ENCODE results near the gene HHIP. TPM values are rescaled to one million over a fixed set of nuclear protein-coding genes. Genes with fewer than 3 reads are reported as not detected.

HHIP gene, protein sequence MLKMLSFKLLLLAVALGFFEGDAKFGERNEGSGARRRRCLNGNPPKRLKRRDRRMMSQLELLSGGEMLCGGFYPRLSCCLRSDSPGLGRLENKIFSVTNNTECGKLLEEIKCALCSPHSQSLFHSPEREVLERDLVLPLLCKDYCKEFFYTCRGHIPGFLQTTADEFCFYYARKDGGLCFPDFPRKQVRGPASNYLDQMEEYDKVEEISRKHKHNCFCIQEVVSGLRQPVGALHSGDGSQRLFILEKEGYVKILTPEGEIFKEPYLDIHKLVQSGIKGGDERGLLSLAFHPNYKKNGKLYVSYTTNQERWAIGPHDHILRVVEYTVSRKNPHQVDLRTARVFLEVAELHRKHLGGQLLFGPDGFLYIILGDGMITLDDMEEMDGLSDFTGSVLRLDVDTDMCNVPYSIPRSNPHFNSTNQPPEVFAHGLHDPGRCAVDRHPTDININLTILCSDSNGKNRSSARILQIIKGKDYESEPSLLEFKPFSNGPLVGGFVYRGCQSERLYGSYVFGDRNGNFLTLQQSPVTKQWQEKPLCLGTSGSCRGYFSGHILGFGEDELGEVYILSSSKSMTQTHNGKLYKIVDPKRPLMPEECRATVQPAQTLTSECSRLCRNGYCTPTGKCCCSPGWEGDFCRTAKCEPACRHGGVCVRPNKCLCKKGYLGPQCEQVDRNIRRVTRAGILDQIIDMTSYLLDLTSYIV
- total RNA-seq = 0.06 TPM
- long read RNA-seq = 0 reads

DNA sequence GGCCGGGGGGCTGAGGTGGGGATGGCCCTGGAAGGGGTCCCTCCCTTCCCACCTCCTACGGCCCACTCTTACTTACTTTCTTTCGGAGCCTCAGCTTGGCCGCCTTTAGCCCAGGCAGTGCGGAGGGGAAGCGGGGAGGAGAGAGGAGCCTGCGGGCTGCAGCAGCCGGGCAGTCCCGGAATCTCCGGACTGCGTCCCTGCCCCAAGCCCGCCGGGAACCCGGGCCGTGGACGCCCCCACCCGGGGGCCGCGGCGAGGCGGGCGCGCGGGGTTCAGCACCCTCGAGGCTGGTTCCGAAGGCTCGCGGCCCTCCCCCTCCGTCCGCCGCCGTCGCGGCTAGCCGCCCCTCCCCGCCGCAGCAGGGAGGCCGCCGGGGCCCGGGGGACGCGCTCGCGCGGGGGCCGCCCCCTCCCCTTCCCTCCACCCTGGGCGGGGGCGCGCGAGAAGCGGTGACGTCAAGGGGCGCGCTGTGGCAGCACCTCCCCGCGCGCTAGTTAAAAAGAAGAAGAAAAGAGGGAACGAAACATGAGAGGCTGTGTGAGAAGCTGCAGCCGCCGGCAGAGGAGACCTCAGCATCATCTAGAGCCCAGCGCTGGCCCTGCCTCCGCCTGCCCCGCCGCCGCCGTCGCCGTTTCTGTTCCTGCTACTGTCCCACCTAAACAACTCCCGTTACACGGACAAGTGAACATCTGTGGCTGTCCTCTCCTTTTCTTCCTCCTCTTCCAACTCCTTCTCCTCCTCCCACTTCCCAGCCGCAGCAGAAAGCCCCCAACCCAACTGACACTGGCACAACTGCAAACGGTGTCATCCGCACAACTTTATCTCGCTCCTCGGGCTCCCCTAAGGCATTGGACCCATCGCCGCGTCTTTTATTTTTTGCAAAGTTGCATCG is at the start of gene HHIP:
Gene HHIP, plus strand, starts transcription at position 526 of the 892 bp plus-strand sequence. CDS start 520 bp downstream, outside the sequence.
- no peak for DNase-seq (ENCODE audit: low spot score)

DNA sequence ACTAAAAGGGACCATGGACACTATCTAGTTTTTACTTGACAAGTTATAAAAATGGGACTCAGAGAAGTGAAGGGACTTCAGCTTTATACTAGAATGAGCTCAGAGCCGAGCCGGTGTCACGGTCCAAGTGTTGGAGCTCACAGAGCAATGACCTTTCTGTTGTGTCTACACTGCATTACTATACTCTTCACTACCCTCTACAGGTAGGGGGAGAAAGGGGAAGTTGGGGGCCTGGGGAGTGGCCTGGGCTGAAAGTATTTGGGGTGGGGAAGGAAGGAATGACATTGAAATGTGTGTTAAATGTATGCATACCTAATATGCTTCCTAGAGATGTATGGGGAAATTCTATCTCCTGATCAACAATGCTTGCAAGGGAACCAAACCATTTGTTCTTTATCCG is 48.8 kb upstream of the HHIP start:
- DNase-seq (ENCODE audit: low spot score) = no peak

DNA sequence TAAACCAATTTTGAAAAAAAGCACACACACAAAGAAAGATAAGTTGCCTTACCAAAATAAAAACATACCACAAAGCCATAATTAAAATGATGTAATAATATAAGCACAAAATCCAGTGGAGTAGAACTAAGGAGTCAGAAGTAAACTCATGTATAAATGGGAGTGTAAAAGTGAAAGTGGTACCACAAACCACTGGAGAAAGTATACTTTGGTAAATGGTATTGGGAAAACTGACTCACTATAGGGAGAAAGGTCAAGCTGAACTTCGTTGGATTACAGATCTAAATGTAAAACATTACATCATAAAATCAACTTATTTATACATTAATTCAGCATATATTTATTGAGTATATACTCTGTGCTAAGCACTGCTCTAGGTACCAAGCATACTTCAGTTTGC is 46.3 kb upstream of the HHIP start:
- no peak for DNase-seq (ENCODE audit: low spot score)

DNA sequence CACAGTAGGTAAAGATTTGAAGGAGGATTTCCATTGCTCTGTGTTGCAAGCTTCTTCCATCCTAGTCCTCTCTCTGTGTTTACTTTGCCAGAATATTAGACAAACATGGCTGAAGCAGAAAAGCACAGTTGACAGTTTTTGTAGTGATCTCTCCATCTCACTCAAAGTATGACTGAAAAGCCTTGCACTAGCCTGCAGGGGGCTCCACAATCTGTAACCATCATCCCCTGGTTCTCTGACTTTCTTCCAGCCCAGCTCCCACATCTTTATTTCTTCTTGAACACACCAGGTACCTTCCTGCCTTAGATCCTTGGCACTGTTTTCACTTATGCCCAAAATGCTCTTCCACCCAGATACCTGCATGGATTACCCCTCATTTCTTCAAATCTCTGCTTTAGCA is 34.1 kb upstream of the HHIP start:
- DNase-seq (ENCODE audit: low spot score) = no peak

DNA sequence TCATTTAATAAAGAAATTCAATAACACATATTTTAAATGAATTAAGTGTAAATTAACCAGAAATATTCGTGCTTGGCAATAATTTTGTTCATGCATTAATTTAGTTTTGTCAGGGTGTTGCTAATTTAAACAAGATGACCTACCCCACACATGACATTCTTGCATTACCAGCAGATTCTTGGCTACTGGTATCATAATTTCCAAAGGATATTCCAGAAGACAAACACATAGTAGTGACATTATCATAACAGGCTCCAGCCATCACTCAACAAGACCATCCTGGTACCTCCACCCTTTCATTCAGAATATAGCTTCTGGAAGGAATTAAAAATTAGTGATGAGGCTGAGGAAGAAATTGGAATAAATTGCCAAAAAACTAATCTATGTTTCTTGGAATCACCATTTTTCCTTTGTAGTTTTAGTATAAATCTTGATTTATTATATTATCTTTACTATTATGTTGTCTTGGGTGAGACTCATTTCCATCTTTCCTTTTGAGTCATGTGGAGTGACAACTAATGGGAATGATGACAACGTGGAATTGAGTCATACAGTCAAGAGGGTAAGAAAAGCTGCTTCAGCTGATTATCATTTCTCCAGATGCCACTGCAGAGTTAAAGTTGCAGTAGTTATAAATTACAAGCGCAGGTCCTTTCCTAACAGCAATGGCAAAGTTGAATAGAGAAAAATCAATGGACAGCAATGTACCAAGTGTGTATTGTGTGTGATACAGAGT is 30.9 kb upstream of the HHIP start:
- no peak for DNase-seq (ENCODE audit: low spot score)

DNA sequence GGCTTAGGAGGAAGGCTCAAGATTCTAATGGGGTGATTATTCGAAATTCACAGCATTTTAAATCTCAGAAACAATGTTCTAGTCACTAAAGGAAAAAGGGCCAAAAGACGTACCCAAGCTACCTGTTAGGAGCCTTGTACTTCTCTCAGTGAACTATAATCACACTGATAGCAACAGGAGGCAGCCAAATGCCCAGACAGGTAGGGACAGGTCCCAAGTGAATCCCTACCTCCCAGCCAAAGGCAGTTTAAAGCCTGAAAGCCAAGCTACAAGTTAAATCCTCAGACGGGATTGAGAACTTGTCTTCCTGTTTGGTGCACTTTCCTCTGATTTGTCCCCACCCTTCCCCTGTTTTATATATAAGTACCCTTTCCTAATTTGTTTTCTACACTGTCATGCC is 24.3 kb upstream of the HHIP start:
- no peak for DNase-seq (ENCODE audit: low spot score)

DNA sequence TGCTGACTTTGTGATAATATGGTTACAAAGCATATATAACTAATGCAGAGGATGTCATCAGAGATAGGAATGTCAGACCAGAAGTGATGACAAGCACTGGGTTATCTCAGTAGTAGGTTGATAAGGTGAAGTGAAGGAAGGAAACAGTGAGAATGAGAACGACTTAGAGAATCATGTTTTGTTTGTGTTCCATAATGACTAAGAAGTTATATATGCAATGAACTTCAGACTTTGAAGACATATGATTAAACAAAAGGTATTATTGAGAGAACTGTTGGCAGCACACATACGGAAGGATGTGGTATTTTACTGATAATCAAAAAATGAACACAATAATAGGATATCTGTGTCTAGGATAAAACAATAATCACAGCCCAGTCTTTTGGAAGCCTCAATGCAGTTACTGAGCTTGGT is 18.3 kb upstream of the HHIP start:
- DNase-seq (ENCODE audit: low spot score) = no peak

DNA sequence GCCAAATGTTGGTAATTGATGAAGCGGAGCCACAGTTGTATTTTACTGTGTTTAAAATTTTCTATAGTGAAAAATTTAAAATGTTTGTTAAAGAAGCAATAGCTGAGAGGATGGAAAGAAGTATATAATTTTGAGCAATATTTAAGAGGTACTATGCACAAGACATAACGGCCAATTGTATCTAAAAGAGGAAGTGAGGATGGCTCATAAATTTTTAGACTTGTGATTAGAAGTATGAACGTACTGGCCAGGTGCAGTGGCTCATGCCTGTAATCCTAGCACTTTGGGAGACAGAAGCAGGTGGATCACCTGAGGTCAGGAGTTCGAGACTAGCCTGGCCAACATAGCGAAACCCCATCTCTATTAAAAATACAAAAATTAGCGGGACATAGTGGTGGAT is 12.7 kb upstream of the HHIP start:
- no peak for DNase-seq (ENCODE audit: low spot score)

DNA sequence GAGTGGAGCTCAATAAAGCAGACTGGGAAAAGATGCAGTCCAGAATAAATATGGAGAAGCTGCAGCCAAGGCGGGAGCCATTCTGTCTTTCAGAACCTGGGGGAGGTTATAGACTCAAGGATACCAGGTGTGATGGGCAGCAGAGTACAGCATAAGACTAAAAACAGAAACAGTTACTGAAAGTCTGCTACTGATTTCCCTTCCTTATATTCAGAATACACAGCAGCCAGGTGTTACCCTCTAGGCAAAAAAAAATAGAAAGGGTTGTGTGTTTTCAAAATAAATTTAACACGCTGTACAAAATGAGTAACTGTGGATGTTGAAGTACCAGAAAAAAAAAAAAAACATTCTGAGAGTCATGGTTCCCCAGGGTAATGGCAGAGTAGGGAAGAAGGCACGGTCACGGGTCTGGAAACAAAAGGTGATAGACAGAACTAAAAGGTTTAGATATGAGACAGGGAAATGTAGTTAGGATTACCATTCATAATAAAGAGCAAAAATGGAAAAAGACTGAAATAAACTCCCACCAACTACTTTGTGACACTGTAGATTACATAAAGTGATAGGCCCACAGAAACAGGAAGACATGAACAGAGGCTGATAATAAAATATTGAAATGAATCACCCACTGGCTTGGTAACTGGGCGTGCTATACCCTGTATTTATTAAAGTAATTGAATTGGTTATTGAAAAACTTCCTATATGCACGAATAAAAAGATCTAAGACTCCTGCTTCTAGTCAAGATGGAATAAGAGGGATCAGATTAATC is 10.8 kb upstream of the HHIP start:
- DNase-seq (ENCODE audit: low spot score) = no peak

DNA sequence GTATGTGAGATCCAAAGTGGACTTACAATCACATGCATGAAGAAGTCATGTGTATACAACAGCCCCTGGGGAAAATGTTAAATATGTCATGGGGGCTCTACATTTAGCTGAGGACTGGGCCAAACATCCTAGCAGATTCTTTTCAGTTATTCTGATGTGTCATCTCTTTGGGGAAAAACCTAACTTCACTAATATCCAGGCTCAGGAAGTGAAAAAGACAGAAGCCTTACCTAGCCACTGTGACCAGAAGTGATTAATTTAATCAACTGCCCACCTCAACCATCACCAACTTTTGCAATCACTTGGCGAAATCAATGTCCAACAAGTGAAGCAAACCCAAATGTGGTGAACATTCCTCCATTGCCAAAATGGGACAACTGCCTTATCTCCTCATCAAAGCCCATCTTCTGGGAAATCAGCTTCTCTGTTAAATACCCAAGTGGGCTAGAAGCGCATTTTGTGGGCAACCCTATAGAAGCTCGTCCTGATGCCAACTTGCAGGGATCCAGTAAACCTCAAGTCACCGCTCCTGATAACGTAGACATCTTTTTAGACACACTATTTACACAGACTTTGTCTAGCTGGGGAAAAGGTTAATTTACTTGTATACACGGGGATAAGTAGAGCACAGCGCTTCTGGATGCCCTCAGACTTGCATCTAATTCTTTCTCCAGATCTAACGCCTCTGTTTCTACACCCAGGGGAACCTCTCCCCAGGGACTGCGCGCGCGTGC is 1.4 kb upstream of the HHIP start:
- DNase-seq (ENCODE audit: low spot score) = no peak

DNA sequence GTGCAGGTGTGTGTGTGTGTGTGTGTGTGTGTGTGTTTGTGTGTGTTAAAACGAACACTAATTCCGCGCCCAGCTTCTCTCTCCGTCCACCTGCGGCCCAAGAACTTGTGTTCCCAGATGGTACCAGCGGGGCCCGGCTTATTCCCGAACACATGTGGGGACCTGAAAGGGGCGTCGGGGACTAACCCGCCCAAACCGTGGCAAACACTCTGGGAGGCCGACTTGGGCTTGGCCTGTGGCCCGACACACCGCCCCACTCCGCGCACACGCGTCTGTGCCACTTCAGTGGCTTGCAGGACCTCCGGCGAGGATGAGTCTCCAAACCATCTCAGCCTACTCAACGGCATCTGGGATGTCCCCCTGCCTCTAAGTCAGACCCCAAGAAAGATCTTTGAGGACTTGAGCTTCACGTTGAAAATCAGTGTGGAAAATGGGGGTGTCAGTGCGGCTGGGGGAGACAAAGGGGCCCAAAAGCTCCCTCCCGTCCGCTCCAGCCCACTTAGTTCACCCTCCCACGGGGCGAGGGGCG is 790 bp upstream of the HHIP start:
- no peak for DNase-seq (ENCODE audit: low spot score)

DNA sequence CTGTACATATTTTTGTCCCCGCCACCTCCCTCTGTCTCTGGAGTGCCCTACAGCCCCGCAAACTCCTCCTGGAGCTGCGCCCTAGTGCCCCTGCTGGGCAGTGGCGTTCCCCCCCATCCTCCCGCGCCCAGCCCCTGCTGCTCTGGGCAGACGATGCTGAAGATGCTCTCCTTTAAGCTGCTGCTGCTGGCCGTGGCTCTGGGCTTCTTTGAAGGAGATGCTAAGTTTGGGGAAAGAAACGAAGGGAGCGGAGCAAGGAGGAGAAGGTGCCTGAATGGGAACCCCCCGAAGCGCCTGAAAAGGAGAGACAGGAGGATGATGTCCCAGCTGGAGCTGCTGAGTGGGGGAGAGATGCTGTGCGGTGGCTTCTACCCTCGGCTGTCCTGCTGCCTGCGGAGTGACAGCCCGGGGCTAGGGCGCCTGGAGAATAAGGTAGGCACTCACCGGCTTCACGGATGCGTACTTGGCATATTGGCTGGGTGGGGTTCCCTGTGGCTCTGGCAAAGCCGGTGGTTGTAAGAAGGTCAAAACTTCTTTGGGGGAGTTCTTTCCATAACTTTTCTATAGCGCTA is 653 bp downstream of the HHIP start:
- DNase-seq (ENCODE audit: low spot score) = no peak

DNA sequence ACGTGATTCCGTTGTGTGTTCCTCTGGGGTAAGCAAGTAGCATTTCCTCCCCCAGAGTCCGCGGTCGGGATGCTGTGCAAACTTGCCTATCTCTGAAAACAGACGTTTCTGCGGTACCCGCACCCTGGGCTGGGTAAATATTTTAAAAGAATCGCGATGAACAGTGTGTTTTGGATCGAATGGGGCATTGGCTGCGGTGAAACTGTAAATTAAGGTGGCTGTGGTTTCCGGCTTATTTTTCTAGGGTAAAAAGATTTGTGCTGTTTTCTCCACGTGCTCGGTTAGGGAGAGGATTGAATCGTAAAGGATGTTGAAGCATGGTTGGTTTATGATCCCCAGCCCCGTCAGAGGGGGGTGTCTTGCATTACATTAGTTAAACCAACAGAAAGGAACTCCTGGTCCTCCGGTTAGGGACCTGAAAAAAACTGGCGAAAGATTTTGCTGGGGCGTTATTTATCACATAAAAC is 1.2 kb downstream of the HHIP start:
- no peak for DNase-seq (ENCODE audit: low spot score)

DNA sequence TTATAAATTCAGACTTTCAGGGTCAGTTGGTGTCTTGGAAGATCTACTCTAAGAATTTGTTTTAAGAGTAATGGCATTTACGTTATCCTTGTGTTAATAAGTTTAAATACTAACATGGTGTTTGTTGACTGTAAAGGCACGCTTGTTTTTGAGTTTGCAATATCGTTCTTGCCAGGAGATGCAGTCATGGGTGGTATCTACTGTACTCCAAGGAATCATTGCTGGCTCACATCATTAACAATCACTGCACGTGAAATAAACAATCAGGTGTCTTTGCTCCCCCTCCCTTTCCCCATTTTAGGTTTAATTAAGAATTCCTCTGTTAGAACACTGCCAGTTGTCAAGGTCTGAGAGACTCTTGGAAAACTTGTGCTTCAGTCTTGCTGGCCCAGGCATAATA is 1.6 kb downstream of the HHIP start:
- DNase-seq (ENCODE audit: low spot score) = no peak

DNA sequence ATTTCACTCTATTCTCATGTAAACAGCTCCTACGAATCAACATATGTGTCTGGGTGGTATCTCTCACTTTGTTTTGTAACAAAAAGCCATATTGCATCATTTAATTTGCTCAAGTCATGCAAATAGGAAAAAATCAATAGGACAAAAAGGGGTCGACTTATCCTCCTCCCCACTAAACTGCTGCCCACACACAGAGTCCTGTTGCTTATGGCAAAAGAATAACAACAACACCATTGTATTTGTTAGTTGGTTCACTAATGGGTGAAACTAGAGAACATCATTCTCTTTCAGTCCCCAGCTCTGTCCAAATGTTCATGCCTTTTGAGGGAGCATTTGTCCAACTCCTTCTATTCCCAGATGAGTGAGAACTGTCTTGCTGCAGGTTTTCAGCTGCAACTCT is 2.1 kb downstream of the HHIP start:
- no peak for DNase-seq (ENCODE audit: low spot score)

DNA sequence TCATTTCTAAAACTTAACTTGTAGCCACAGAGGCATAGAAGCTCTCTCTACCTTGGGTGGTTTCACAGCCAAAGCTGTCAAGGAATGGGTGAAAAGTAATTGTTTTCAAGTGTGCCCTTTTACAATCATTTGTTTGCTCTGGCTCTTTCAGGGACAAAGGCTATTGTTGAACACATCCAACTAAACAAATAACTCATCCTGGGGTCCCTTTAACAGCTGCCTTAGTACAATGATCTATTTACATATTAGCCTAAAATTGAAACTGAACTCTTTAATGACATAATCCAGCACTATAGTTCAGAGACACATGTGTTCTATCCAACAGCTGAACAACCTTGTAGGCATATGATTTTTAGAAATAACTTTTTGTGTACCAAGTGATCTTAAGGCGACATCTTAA is 3.7 kb downstream of the HHIP start:
- DNase-seq (ENCODE audit: low spot score) = no peak

DNA sequence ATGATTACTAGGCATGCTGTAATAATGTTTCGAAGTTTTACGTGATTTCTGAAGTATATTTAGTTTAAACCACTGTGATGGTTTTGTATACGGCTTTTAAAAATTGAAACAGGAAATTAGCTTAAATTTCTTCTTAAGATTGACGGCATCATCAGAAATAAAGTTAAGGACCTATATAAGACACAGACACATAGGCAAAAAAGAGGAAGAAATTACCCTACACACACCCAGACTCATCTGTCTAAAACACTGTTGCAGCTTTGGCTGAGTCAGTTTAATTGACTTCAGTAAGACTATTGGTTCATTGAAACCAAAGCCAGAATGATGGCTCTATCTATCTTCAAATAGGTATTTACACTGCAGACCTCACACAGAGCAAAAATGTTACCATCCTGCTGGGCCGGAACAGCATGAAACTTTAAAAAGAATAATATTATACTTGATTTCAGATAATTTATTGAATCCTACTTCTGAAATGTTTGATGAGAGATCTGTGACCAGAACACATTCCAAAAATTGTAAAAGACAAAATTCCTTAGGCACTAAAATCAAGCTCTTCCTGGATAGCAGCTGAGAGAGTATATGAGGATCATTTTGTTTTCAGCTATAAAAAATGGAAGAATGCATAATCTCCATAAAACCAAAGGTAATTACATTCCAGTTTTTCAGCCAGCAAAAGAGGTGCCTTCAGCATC is 4.5 kb downstream of the HHIP start:
- no peak for DNase-seq (ENCODE audit: low spot score)

Measured in mesenteric fat pad (tissue), 1 donor.